ACC112 (cell line): Measurements from ENCODE around the gene HOXA7.

Experiments
- H2AFZ ChIP-seq: fragments of 200-600 bp; sonication (generic); one replicate; pipeline ENCODE4 v1.6.0; 2017; ENCODE audit warnings: antibody characterized with exemption, low read length; ENCODE audit not compliant: unreplicated experiment
- H3K27ac ChIP-seq: fragments of 200-600 bp; sonication (generic); 2 replicates; pipeline ENCODE4 v1.5.1; 2014; ENCODE audit warnings: low read depth, mild to moderate bottlenecking, antibody characterized with exemption, low read length, moderate library complexity
- H3K27me3 ChIP-seq: fragments of 200-600 bp; sonication (generic); 2 replicates; pipeline ENCODE4 v1.6.1; 2014; ENCODE audit warnings: mild to moderate bottlenecking, antibody characterized with exemption, low read length, moderate library complexity, mixed read lengths; ENCODE audit not compliant: insufficient read depth
- H3K36me3 ChIP-seq: fragments of 200-600 bp; sonication (generic); 2 replicates; pipeline ENCODE4 v1.6.1; 2016; ENCODE audit warnings: mild to moderate bottlenecking, antibody characterized with exemption, low read length, moderate library complexity, mixed read lengths; ENCODE audit not compliant: insufficient read depth
- H3K4me1 ChIP-seq: fragments of 200-600 bp; sonication (generic); one replicate; pipeline ENCODE4 v1.6.1; 2016; ENCODE audit warnings: low read length, mixed read lengths; ENCODE audit not compliant: insufficient read depth, unreplicated experiment, control insufficient read depth
- H3K4me3 ChIP-seq: fragments of 200-600 bp; sonication (generic); 2 replicates; pipeline ENCODE4 v1.5.1; 2014; ENCODE audit warnings: mild to moderate bottlenecking, low read depth, low read length
- H3K79me2 ChIP-seq: fragments of 200-600 bp; sonication (generic); one replicate; pipeline ENCODE4 v1.6.0; 2016; ENCODE audit warnings: low read length; ENCODE audit not compliant: control insufficient read depth, unreplicated experiment, insufficient read depth

The HOXA7 gene

DNA sequence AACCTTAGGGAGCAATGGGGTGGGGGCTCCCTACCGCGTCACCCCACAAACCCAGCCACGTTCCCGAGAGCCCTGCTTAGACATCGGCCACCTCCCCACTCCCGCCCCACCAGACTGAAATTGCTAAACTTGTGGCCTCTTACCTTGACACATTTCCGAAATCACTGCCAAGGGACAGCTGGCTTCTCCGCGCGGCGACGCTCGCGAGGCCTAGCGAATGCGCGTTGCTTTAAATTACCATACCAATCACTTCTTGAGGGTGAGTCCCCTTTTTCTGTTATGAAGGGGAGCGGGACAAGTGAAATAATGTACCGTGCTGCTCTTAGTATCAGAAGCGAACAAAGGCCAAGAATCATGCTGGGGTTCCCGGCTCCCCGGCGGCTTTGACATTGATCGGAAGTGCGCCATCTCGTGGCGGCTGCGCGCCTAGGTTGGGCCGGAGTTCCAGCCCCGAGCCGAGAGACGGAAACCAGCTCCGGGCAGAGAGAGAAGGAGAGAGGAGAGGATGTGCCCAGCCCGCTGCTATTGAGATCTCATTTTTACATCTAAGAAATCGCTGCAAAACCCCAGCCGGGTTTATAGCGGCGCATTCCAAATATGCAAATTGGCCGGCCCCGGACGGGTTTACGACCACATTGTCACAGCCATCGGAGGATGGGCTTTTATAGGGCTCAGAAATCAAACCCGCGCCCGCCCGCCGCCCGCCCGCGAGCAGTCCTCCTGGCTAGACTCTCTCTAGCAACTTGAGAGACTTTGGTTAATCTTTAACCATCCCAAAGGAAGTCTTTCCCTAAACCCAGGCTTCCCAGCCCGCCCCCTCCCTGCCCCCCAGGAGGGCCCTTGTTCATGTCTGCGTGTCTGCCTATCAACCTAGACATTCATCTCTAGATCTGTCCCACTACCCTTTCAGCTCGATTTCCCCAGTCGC lies 23.3 kb upstream of the HOXA7 start:
- Histone ChIP-seq H2AFZ (no peak overlapping the region), H3K4me1 (peaks cover 3% of the 10 kb centered on the region), H3K36me3 (no peaks in the 10 kb centered on the region), H3K4me3 (peak overlapping the region; percentile 54), H3K27ac (no peak overlapping the region), H3K27me3 (peaks cover 85% of the 10 kb centered on the region), H3K79me2 (no peaks in the 10 kb centered on the region)

DNA sequence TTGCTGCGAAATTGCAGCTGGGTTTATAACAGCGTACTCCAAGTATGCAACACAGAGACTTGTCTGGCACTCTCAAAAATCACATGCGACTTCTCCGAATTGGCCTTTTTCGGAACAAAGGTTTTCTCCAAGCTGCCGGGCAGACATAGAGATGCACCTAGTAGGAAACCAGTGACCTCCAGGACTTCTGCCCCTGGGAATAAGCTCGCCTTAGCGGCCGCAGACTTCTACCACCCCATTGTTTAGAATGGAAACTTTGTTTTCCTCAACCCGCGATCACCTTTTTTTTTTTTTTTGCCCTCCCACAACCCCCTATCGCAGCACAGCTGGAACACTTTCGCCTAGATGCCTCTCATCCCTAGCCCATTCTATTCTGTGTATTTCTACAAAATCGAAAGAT lies 22.6 kb upstream of the HOXA7 start:
- Histone ChIP-seq H3K4me1 (peaks cover 3% of the 10 kb centered on the region), H3K27me3 (peaks cover 86% of the 10 kb centered on the region), H3K36me3 (no peaks in the 10 kb centered on the region), H3K79me2 (no peaks in the 10 kb centered on the region), H3K4me3 (peak overlapping the region; percentile 54; the same call in 1 of the 2 replicates), H2AFZ (no peak overlapping the region), H3K27ac (no peak overlapping the region)

DNA sequence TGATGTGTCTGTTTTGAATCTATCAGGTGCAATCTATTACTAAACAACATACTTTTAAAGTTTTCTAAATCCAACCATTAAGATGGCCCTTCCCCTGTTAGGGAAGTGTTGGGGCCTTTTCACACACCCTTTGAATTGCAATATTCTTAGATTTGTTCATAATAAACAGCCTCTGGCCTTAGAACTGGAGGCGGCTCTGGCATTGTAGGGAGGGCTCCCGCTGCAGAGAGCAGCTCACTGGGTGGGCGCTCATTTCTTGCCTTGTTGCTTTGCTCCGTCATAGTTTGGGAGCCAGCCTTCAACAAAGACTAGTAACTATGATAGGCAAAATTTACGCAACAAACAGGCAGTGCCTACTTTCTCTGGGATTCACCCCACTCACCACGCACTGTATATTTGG lies 21.9 kb upstream of the HOXA7 start:
- Histone ChIP-seq H3K79me2 (no peaks in the 10 kb centered on the region), H3K36me3 (no peaks in the 10 kb centered on the region), H3K27ac (no peak overlapping the region), H3K4me3 (no peak overlapping the region), H3K27me3 (peaks cover 86% of the 10 kb centered on the region), H2AFZ (no peak overlapping the region), H3K4me1 (peaks cover 3% of the 10 kb centered on the region)

DNA sequence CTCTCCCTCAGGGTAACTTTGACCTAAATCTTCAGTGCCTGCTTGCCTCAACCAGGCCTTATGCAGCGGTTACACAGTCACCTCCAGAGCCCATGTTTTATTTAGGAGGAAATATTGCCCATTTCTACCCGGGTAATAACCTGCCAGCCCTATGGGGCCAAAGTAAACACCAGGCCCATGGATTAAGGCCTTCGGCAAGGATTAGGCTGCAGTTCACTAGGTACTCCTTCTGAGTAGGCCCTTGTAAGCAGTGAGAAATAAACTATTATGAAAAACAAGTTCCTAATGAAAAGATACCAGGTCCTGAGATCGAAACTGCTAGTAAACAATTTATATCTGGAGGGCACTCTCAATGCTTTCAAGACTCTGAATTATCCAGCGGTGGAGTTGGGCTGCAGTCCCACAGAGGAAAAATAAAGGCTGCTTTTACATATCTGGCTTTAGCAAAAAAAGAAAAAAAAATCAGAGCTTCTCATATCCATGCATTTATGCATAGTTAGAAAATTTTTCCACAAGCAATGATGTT lies 21.4 kb upstream of the HOXA7 start:
- Histone ChIP-seq H3K4me3 (no peak overlapping the region), H3K79me2 (no peaks in the 10 kb centered on the region), H3K36me3 (no peaks in the 10 kb centered on the region), H3K27me3 (peaks cover 86% of the 10 kb centered on the region), H3K27ac (no peak overlapping the region), H3K4me1 (peaks cover 3% of the 10 kb centered on the region), H2AFZ (no peak overlapping the region)

GRCh38 chr7:27176962-27177794 lies 20.7 kb upstream of the HOXA7 start:
- Histone ChIP-seq H3K27me3 (peaks cover 86% of the 10 kb centered on the region), H3K79me2 (no peaks in the 10 kb centered on the region)

GRCh38 chr7:27176524-27176845 lies 20.0 kb upstream of the HOXA7 start:
- no peak overlapping the region for H2AFZ ChIP-seq
- no peak overlapping the region for H3K27ac ChIP-seq
- H3K4me3 ChIP-seq = no peak overlapping the region
- H3K79me2 ChIP-seq = no peaks in the 10 kb centered on the region
- H3K36me3 ChIP-seq = no peaks in the 10 kb centered on the region
- H3K27me3 ChIP-seq = peaks cover 87% of the 10 kb centered on the region
- H3K4me1 ChIP-seq = peaks cover 3% of the 10 kb centered on the region

More at GRCh38 chr7:27176962-27177794, 20.7 kb upstream of the HOXA7 start:
- H3K4me1 ChIP-seq = peaks cover 3% of the 10 kb centered on the region
- H2AFZ ChIP-seq = no peak overlapping the region
- no peak overlapping the region for H3K4me3 ChIP-seq
- H3K36me3 ChIP-seq = no peaks in the 10 kb centered on the region
- H3K27ac ChIP-seq = no peak overlapping the region

GRCh38 chr7:27175626-27176523 lies 19.4 kb upstream of the HOXA7 start:
- peaks cover 3% of the 10 kb centered on the region for H3K4me1 ChIP-seq
- H3K36me3 ChIP-seq = no peaks in the 10 kb centered on the region
- H3K27me3 ChIP-seq = peaks cover 93% of the 10 kb centered on the region
- H3K27ac ChIP-seq = no peak overlapping the region
- no peak overlapping the region for H3K4me3 ChIP-seq
- no peaks in the 10 kb centered on the region for H3K79me2 ChIP-seq
- H2AFZ ChIP-seq = no peak overlapping the region

DNA sequence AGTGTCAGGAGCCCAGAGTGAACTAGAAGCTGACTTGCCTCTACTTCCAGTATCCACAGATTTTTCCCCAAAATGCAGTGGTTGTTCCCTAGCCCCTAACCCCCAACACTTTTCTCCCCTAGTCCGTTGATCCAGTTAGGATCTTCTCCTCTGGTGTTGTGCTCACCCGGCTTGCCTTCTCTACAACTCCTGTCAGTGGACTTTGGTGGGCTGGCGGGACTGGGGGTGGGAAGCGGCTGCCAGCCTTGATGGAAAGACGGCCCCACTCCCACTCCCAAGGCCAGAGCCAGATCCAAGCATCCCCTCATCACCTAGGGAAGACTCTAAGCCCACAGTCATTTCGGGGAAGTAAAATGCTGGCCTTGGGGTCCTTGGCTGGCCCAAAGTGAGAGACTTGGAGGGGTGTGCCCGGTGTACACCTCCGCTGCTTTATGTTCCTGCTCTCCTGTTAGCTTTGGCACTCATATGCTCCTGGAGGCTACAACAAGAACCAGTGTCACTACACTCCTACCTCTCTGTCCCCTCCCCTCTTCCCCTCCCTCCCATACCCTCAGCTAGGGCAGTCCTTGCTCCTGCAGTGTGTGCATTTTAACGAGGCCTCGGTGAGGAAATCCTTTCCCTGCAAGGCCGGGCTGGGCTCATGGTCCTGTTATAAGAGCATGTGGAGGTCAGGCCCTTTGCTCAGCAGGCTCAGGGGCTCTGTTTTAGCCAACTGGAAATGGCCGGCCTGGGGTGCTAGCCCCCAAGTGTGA lies 18.6 kb upstream of the HOXA7 start:
- Histone ChIP-seq H3K79me2 (no peaks in the 10 kb centered on the region), H3K4me1 (peaks cover 3% of the 10 kb centered on the region), H3K27me3 (peaks cover 93% of the 10 kb centered on the region), H2AFZ (no peak overlapping the region), H3K36me3 (no peaks in the 10 kb centered on the region), H3K4me3 (no peak overlapping the region), H3K27ac (no peak overlapping the region)

DNA sequence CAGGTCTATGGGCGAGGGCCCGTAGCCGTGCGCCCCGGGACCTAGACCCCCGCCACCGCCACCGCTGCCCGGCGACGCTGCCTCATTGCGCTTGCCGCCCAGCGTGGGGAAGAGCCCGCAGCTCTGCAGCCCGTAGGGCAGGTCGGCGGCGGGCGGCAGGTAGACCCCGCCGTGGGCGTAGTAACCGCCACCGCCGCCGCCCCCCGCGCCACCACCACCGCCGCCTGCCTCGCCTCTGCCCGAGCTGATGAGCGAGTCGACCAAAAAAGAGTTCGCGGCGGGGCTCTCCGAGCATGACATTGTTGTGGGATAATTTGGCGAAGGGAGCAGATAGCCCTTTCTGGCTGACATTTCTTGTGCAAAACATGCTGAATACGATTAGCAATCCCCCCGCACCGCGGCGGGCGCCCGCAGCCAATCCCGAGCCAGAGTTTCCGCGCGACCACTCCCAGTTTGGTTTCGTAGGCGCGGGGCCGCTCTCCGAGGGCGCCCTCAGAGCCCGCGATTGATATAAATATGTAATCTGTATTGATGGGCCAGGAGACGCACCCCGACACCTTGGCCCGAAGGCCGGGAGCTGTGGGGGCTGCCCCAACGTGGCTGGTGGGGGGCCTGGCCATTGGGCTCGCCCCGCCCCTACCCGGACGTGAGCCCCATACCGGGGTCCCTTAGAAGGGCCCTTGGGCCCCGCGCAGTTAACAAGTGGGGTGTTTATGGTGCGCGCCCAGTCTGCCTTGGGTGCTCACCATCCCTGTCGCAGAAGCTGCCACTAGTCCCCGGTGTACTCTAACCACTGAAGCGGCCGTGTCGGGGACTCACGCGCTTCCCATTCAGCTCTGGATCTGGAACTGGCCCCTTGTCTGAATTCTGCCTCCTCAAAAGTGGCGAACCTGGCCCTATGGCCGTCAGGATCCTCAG lies 17.7 kb upstream of the HOXA7 start, which contains the start of gene HOXA10:
HOXA10 (minus strand) TSS at position 365 of the 918 bp plus-strand sequence; CDS start at position 351, 14 bp downstream.
- H3K79me2 ChIP-seq = no peaks in the 10 kb centered on the region
- H2AFZ ChIP-seq = no peak within 1 kb of the TSS
- no peaks in the 10 kb centered on the region for H3K36me3 ChIP-seq
- peaks cover 94% of the 10 kb centered on the region for H3K27me3 ChIP-seq
- peak within 1 kb of the TSS; percentile 58 for H3K4me3 ChIP-seq
- no peaks in the 10 kb centered on the region for H3K4me1 ChIP-seq
- no peak within 1 kb of the TSS for H3K27ac ChIP-seq
